Transverse colon (tissue), 3 donors: Measurements from ENCODE around the gene SRRM3.

Experiments used
- CTCF ChIP-seq, 5 experiments: fragments of 200-600 bp in 3 of 5; fragments of 450-650 bp in 2 of 5; sonication (generic) in 3 of 5; IDR thresholded peaks; 1 replicate in 2 of 5; 2 replicates in 3 of 5; pipeline ENCODE4 v1.5.1; 2016 to 2017; ENCODE audit warnings: antibody characterized with exemption in 5 of 5, inconsistent platforms in 3 of 5, mild to moderate bottlenecking in 2 of 5, moderate library complexity in 1 of 5
- POLR2A ChIP-seq: fragments of 450-650 bp; IDR thresholded peaks from one replicate; pipeline ENCODE4 v1.6.1; 2016; ENCODE audit warnings: antibody characterized with exemption, mild to moderate bottlenecking, moderate library complexity

- TF ChIP-seq CTCF (IDR thresholded peaks at IDR 0.05) (no peak), POLR2A (no peak)
Observed at GRCh38 chr7:76246804-76247389, 45.2 kb downstream of the SRRM3 start.
